Aortic smooth muscle cell (primary cell): Measurements from ENCODE around the gene PCDHGA3. TPM values are rescaled to one million over a fixed set of nuclear protein-coding genes. Genes with fewer than 3 reads are reported as not detected.

Source experiments
- total RNA-seq: library from RNA; depleted of rRNA; stranded (reverse); fragments of >200 nt; gene quantifications from 2 replicates; pipeline ENCODE4 v1.2.3, GENCODE V29; 2014

PCDHGA3 gene
- total RNA-seq: 2.0 and 2.9 TPM in 2 replicates

DNA sequence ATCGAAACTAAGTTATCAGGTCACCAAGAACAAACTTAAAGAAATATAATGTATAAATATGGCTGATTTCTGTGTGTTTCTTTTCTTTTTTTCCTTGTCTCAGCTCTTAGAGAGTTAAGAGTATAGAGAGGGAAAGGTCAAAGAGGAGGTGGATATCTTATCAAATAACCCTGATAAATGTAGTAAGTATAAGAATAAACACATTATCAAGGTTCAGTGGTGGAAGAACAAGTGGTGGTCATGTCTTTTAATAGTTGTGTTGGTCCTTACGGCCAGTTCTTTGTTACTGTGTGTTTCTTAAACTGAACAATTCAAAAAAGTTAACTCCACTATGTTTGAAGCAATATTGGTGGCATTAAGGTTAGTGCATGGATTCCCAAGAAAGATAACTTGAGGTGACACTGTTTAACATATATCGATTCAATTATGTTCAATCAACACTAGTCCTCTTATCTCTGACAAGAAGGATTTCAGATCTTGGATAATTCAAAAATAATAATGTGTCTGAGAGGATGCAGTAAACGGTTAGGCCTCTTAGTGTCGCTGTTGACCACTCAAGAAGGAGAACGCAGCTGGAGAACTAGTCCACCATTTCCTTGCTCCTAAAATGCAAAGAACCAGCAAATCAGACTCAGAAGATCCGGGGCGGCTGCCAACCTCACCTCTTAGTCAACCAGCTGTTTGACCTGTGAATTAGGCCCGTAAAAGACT lies at the start of gene PCDHGA3:
Gene PCDHGA3, plus strand, starts transcription at position 588 of the 711 bp plus-strand sequence. CDS start 205 bp downstream, outside the sequence.

DNA sequence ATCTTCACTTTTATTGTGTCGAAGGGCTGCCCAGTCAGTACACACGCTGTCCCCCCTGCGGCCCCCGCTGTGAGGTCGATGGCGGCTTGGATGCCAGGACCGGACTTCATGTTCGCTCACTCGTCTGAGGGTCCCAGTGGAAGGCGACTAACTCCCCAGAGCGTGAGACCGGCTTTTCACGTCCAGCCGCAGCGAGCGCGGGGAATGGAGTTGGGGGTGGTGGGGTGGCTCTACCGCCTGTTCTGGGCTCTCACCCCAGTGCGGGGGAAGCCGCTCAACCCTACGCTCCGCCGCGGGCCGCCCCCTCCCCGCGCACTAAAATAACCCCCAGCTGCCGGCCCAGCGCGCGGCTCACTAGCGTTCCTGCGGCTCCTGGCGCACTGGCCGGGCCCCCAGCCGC lies 39.9 kb upstream of the PCDHGA3 start, which contains the start of gene SLC25A2:
Gene SLC25A2, minus strand, starts transcription at position 294 of the 400 bp plus-strand sequence. Its CDS starts 184 bp downstream, at position 110.

DNA sequence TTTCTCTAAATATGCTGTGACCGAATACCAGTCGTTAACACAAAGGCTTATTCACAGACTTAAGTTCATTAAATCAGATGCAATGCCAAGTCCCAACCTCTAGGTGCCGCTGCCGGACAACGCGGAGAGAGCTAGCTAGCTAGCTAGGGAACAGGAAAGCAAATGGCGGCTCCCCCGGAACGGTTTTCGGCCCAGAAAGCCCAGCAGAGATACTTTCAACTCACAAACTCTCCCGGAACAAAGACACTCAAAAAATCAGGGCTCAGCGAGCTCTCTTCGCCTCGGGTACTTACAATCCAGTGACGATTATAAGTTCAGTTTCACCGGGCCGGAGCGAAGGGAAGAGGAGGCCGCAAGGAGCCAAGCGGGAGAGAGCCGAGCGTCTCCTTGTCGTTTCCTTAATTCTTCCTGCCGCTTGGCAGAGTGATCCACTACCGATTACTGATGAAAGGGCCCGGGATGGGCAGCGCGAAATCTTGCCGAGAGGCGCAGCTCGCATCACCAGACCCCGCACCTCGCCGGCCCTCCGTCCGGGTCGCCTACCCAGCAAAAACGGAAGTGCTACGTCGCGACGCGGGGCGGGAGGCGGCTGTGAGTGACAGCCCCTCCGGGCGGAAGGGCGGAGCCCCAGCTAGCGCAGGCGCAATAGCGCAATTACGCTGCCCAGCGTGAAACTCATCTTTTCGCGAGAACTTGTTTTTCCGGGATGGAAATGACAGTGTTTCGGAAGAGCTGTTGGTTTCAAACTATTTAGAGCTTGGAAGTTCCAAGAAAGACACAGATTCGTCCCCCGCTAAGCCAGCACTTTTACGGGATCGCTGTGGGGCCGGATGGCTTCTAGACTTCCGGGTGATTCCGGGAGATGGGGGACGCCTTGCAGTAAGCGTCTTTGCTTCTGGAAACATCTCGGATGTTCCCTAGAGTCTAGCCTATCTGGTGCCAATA lies 23.1 kb upstream of the PCDHGA3 start, which contains the start of gene TAF7:
Gene TAF7, minus strand, starts transcription at position 560 of the 945 bp plus-strand sequence. CDS start 740 bp downstream, outside the sequence.

DNA sequence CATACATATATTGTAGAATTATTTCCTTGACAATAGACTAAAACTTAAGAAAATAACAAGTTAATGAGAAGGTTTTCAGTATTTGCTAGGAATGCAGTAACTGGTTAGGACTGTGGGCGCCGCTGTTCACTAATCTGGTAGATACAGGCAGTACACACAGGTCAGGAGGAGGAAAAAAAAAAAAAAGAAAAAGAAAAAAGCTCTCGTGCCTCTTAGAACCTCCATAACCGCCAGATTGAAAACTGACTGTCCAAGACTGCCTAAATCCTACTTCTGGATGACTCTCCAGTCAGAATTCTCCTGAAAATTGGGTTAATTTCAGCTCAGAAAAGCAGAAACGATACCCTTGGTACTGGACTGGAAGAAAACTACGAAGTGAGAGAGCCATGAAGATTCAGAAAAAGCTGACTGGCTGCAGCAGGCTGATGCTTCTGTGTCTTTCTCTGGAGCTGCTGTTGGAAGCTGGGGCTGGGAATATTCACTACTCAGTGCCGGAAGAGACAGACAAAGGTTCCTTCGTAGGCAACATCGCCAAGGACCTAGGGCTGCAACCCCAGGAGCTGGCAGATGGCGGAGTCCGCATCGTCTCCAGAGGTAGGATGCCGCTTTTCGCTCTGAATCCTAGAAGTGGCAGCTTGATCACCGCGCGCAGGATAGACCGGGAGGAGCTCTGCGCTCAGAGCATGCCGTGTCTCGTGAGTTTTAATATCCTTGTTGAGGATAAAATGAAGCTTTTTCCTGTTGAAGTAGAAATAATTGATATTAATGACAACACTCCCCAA lies 13.1 kb upstream of the PCDHGA3 start, which contains the start of gene PCDHGA1:
Gene PCDHGA1, plus strand, starts transcription at position 216 of the 782 bp plus-strand sequence.

DNA sequence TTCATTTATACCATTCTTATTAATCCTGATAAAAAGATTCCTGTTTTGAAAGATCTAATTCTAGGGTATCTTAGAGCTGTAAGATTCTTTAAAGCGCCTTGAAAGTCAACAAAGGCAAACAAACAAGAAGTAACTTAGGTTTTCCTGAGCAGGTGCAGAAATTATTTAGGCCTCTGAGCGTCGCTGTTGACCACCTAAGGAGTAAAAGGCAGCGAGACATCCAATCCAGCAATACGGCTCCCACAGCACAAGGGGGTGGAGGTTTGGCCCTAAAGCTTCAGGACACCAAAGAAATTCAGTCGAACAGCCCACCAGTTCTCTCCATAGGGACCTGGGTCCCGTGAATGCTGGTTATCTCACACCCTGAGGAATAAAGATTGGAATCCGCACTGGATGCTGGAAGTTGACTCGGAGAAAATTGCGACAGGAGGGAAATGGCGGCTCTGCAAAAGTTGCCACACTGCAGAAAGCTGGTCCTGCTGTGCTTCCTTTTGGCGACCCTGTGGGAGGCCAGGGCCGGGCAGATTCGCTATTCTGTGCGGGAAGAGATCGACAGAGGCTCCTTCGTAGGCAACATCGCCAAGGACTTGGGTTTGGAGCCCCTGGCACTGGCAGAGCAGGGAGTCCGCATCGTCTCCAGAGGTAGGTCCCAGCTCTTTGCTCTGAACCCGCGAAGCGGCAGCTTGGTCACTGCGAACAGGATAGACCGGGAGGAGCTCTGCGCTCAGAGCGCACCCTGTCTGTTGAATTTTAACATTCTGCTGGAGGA lies 4.9 kb upstream of the PCDHGA3 start, which contains the start of gene PCDHGA2:
Gene PCDHGA2, plus strand, starts transcription at position 223 of the 769 bp plus-strand sequence.

DNA sequence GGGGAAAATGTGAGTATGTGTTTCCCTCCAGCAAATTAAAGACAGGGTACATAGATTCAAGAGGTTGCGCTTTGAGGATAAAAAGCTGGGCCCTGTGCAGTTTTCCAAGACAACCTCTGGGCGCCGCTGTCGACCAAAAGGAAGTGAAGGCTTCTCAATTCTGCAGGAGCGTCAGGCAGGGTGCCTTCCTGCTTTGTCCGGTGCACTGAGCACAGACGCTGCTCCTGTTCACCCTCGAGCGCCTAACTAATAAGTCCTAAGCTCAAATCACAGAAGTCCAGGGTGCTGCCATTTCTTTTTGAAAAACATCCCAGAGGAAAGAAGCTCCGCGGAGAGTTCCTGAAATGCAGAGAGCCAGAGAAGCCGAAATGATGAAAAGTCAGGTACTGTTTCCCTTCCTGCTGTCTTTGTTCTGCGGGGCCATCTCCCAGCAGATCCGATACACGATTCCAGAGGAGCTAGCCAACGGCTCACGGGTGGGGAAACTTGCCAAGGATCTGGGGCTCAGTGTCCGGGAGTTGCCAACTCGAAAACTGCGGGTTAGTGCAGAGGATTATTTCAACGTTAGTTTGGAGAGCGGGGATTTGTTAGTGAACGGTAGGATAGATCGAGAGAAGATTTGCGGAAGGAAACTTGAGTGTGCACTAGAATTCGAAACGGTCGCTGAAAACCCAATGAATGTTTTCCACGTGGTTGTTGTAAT lies 6.4 kb downstream of the PCDHGA3 start, which contains the start of gene PCDHGB1:
Gene PCDHGB1, plus strand, starts transcription at position 183 of the 703 bp plus-strand sequence. Its CDS starts 162 bp downstream, at position 345.

DNA sequence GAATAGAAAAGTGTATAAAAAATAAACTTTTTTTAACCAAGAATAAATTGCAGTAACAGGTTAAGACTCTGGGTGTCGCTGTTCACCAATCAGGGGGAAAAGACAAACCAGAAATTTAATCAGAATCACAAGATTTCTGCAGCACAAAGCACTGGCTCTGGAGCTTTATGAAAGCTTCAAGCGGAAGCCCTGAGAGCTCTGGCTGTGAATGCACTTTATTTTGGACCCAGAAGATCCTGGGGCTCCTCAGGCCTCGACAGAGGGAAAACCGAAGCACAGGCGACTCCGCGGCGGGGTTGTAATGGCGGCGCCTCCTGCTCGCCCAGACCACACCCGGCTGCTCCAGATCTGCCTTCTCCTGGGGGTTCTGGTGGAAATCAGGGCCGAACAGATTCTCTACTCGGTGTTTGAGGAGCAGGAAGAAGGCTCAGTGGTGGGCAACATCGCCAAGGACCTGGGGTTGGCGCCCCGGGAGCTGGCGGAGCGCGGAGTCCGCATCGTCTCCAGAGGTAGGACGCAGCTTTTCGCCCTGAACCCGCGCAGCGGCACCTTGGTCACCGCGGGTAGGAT lies 11.4 kb downstream of the PCDHGA3 start, which contains the start of gene PCDHGA4:
Gene PCDHGA4, plus strand, starts transcription at position 122 of the 570 bp plus-strand sequence. Its CDS starts 87 bp downstream, at position 209.

DNA sequence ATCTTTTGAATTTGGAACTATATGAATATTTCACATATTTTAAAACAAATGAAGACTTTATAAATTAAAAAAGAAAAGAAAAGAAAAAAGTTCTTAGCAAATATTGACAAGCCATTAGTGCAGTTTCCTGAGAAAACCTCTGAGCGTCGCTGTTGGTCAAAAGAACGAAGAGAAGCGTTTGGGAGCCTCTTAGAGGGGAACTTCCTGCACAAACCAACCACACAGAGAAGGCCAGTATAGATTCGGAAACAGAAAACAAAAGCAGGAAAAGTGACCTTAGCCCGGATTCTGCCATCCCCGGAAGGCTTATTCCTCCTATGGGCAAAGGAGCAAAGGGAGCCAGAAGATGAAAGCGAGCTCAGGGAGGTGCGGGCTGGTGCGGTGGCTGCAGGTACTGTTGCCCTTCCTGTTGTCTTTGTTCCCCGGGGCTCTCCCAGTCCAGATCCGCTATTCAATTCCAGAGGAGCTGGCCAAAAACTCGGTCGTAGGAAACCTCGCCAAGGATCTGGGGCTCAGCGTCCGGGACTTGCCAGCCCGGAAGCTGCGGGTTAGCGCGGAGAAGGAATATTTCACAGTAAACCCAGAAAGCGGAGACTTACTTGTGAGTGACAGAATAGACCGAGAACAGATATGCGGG lies 16.3 kb downstream of the PCDHGA3 start, which contains the start of gene PCDHGB2:
Gene PCDHGB2, plus strand, starts transcription at position 205 of the 637 bp plus-strand sequence. Its CDS starts 142 bp downstream, at position 347.

DNA sequence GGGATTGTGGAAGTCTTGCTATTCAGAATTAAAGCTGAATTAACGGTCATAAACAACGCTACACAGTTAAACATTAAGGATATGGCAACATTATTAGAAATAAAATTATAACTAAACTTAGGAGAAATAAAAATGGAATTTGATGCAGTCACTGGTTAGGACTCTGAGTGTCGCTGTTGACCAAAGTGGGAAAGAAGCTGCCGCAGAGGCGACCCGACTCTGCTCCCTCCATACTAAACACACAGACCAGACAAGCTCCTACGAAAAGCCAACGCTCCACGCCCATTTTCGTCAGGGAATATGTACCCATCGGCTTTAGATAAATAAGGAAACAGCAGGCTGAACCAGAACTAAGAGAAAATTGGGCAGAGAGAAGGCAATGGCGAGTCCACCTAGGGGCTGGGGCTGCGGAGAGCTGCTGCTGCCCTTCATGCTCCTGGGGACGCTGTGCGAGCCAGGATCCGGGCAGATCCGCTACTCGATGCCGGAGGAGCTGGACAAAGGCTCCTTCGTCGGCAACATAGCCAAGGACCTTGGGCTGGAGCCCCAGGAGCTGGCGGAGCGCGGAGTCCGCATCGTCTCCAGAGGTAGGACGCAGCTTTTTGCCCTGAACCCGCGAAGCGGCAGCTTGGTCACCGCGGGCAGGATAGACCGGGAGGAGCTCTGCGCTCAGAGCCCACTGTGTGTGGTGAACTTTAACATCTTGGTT lies 20.5 kb downstream of the PCDHGA3 start, which contains the start of gene PCDHGA5:
Gene PCDHGA5, plus strand, starts transcription at position 211 of the 709 bp plus-strand sequence. Its CDS starts 169 bp downstream, at position 380.

DNA sequence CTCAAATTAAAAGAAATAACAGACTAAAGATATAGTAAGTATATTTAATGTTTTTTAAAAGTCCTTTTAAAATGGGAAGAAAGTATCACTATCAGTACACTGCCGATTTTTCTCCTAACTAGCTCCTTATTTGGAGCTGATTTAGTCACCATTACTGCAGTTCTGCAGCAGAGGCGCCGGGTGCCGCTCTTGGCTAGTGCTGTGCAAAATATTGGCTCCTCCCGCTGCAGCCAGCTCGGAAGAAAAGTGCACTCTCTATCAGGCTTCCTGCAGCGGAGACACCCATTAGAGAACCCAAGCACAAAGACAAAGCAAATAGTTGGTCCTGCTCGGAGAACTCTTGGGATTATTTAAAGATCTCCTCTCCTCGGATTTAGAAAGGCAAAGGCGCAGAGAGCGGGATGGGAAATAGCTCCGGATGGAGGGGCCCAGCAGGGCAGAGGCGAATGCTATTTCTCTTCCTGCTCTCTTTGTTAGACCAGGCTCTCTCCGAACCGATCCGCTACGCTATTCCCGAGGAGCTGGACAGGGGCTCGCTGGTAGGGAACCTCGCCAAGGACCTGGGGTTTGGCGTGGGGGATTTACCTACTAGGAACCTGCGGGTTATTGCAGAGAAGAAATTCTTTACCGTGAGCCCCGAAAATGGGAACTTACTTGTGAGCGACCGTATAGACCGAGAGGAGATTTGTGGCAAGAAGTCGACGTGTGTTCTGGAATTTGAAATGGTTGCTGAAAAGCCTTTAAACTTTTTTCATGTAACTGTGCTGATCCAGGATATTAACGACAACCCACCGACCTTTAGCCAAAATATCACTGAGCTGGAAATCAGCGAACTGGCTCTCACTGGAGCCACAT lies 26.6 kb downstream of the PCDHGA3 start, which contains the start of gene PCDHGB3:
Gene PCDHGB3, plus strand, starts transcription at position 249 of the 855 bp plus-strand sequence. Its CDS starts 153 bp downstream, at position 402.

DNA sequence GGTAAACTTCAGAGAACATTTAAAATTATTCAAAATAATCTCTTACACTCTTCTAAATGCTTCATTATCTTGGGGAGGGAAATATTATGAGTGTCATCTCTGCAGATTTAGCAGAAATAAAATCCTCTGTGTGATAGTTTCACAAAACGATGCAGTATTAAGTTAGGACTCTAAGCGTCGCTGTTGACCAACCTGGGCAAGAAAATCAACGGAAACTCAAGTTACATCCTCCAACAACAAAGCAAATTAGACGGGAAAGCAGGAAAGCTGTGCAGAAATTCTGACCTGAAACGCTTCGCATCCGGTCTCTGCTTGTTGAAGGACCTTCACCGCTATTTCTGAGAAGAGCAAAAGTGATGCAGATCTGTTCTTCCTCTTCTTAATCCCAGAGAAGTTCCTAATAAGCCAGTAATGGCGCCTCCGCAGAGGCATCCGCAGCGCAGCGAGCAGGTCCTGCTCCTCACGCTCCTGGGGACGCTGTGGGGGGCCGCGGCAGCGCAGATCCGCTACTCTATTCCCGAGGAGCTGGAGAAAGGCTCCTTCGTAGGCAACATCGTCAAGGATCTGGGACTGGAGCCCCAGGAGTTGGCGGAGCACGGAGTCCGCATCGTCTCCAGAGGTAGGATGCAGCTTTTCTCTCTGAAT lies 30.2 kb downstream of the PCDHGA3 start, which contains the start of gene PCDHGA6:
Gene PCDHGA6, plus strand, starts transcription at position 219 of the 645 bp plus-strand sequence. Its CDS starts 193 bp downstream, at position 412.

DNA sequence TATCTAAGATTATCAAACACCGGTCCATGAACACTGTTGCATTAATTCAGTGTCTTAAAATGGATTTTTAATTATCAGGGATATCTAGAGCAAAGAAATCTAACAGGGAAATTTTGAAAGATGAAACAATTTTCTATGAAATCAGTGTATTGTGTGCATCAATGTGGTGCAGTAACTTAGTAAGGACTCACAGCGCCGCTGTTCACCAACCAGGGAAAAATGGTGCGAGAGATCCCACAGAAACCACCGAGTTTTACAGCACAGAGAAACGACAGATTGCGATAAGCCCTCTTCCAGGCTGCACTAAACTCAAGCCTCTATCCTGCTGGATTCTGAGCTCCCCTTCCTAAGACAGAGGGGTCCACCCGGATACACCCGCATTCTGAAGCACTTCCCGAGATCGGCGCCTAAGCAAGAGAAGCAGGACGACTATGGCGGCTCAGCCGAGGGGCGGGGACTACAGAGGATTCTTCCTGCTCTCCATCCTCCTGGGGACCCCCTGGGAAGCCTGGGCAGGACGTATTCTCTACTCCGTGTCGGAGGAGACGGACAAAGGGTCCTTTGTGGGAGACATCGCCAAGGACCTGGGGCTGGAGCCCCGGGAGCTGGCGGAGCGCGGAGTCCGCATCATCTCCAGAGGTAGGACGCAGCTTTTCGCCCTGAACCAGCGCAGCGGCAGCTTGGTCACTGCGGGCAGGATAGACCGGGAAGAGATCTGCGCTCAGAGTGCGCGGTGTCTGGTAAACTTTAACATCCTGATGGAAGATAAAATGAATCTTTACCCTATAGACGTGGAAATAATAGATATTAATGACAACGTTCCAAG lies 39.1 kb downstream of the PCDHGA3 start, which contains the start of gene PCDHGA7:
Gene PCDHGA7, plus strand, starts transcription at position 274 of the 826 bp plus-strand sequence. Its CDS starts 158 bp downstream, at position 432.

DNA sequence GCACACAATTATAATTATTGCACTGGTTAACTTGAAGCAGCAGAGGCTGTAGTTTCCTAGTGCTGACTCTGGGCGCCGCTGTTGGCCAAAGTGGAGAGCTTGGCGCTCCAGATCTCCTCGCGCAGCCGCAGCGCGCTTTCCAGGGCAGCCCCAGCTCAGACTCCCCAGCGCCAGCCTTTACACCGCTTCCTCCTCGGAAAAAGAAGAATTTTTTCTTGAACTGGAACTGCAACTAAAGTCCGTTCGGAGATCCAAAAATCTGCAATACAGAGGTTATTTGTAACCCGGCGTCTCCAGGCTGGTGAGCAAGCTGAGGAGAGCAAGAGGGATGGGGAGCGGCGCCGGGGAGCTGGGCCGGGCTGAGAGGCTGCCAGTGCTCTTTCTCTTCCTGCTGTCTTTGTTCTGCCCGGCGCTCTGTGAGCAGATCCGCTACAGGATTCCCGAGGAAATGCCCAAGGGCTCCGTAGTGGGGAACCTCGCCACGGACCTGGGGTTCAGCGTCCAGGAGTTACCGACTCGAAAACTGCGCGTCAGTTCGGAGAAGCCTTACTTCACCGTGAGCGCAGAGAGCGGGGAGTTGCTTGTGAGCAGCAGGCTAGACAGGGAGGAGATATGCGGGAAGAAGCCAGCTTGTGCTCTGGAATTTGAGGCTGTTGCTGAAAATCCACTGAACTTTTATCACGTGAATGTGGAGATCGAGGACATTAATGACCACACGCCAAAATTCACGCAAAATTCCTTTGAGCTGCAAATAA lies 44.1 kb downstream of the PCDHGA3 start, which contains the start of gene PCDHGB4:
Gene PCDHGB4, plus strand, starts transcription at position 142 of the 755 bp plus-strand sequence. Its CDS starts 187 bp downstream, at position 329.

DNA sequence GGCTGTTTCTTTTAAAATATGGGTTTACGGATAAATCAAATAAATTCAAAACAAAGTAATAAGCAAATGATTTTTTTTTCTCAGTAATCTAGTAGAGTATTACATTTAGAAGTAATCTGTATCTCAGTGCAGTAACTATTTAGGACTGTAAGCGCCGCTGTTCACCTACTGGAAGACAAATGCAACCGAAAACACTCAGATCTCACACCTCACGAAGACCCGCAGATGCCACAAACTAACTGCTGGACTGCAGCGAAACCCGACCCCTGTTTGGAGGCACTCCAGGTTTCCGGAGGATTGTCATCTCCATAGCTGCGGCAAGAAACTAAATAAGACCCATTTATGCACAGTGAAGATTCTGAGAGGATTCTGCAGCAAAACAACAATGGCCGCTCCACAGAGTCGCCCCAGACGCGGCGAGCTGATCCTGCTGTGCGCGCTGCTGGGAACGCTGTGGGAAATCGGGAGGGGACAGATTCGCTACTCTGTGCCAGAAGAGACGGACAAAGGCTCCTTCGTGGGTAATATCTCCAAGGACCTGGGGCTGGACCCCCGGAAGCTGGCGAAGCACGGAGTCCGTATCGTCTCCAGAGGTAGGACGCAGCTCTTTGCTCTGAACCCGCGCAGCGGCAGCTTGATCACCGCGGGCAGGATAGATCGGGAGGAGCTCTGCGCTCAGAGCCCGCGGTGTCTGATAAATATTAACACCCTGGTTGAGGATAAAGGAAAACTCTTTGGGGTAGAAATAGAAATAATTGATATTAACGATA lies 49.0 kb downstream of the PCDHGA3 start, which contains the start of gene PCDHGA8:
Gene PCDHGA8, plus strand, starts transcription at position 205 of the 770 bp plus-strand sequence. Its CDS starts 181 bp downstream, at position 386.

